ENCODE results near the gene XIST.

Gene XIST

GRCh38 chrX:73839152-73839551 lies 13.4 kb downstream of the XIST start:
- Histone ChIP-seq H3K4me1 (ENCODE audit: control insufficient read depth, insufficient read depth, low read length) (no peaks in the 10 kb centered on the region), H3K27ac (ENCODE audit: low read depth, low read length) (no peak overlapping the region), H3K4me3 (ENCODE audit: low read depth, low read length) (no peak overlapping the region), H3K27me3 (ENCODE audit: control insufficient read depth, insufficient read depth, low read length) (no peaks in the 10 kb centered on the region), H3K9ac (ENCODE audit: low read depth, low read length) (no peak overlapping the region), H3K9me3 (ENCODE audit: control insufficient read depth, insufficient read depth, low read length) (no peaks in the 10 kb centered on the region), H3K36me3 (ENCODE audit: control insufficient read depth, insufficient read depth, low read length) (no peaks in the 10 kb centered on the region)

DNA sequence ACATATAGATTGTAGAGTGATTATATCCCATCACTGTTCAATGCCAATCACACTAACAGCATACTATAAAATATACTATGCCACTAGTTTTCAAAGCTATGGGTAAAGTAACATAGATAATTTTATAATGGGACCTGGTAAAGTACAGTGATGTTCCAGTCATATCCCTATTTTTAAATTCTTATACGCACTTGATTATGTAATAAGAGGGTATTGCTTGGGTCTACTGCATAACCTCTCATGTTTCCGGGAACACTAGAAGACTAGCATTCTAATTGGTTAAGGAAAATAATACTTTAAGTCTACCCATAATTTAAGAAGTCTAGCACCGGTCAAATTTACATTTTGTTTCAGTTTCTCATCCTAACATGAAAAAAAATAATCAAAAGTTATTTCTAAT lies 14.4 kb downstream of the XIST start:
- Histone ChIP-seq H3K9ac (ENCODE audit: low read depth, low read length) (no peak overlapping the region), H3K27ac (ENCODE audit: low read depth, low read length) (no peak overlapping the region), H3K36me3 (ENCODE audit: control insufficient read depth, insufficient read depth, low read length) (no peaks in the 10 kb centered on the region), H3K4me1 (ENCODE audit: control insufficient read depth, insufficient read depth, low read length) (no peaks in the 10 kb centered on the region), H3K4me3 (ENCODE audit: low read depth, low read length) (no peak overlapping the region), H3K9me3 (ENCODE audit: control insufficient read depth, insufficient read depth, low read length) (no peaks in the 10 kb centered on the region), H3K27me3 (ENCODE audit: control insufficient read depth, insufficient read depth, low read length) (no peaks in the 10 kb centered on the region)

GRCh38 chrX:73836956-73837477 lies 15.5 kb downstream of the XIST start:
- H3K36me3 ChIP-seq (ENCODE audit: control insufficient read depth, insufficient read depth, low read length) = no peaks in the 10 kb centered on the region
- no peak overlapping the region for H3K27ac ChIP-seq (ENCODE audit: low read depth, low read length)
- no peaks in the 10 kb centered on the region for H3K4me1 ChIP-seq (ENCODE audit: control insufficient read depth, insufficient read depth, low read length)
- no peak overlapping the region for H3K9ac ChIP-seq (ENCODE audit: low read depth, low read length)
- no peaks in the 10 kb centered on the region for H3K9me3 ChIP-seq (ENCODE audit: control insufficient read depth, insufficient read depth, low read length)
- H3K4me3 ChIP-seq (ENCODE audit: low read depth, low read length) = no peak overlapping the region
- H3K27me3 ChIP-seq (ENCODE audit: control insufficient read depth, insufficient read depth, low read length) = no peaks in the 10 kb centered on the region

DNA sequence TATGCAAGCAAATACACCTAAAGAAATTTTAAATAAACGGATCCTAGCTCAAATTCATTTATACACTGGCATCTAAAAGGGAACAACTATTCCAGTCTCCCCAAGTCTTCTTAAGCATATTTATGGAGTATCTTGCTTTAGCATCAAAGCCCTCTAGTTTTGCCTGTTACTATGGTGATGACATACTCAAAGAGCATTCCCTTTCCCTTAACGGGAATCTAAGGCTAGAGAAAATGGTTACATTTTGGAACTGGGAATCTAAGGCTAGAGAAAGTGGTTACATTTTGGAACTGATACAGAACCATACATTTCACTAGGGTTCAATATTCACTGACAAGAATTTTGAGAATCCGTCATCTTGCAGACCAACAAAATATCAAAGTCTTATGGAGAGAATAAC lies 18.3 kb downstream of the XIST start:
- no peak overlapping the region for H3K4me3 ChIP-seq (ENCODE audit: low read depth, low read length)
- no peaks in the 10 kb centered on the region for H3K27me3 ChIP-seq (ENCODE audit: control insufficient read depth, insufficient read depth, low read length)
- H3K36me3 ChIP-seq (ENCODE audit: control insufficient read depth, insufficient read depth, low read length) = no peaks in the 10 kb centered on the region
- H3K9me3 ChIP-seq (ENCODE audit: control insufficient read depth, insufficient read depth, low read length) = no peaks in the 10 kb centered on the region
- no peak overlapping the region for H3K9ac ChIP-seq (ENCODE audit: low read depth, low read length)
- H3K4me1 ChIP-seq (ENCODE audit: control insufficient read depth, insufficient read depth, low read length) = no peaks in the 10 kb centered on the region
- H3K27ac ChIP-seq (ENCODE audit: low read depth, low read length) = no peak overlapping the region

GRCh38 chrX:73832319-73832718 lies 20.2 kb downstream of the XIST start:
- no peak overlapping the region for H3K9ac ChIP-seq (ENCODE audit: low read depth, low read length)
- no peaks in the 10 kb centered on the region for H3K27me3 ChIP-seq (ENCODE audit: control insufficient read depth, insufficient read depth, low read length)
- no peaks in the 10 kb centered on the region for H3K36me3 ChIP-seq (ENCODE audit: control insufficient read depth, insufficient read depth, low read length)
- H3K4me1 ChIP-seq (ENCODE audit: control insufficient read depth, insufficient read depth, low read length) = no peaks in the 10 kb centered on the region
- H3K9me3 ChIP-seq (ENCODE audit: control insufficient read depth, insufficient read depth, low read length) = no peaks in the 10 kb centered on the region
- H3K4me3 ChIP-seq (ENCODE audit: low read depth, low read length) = no peak overlapping the region
- H3K27ac ChIP-seq (ENCODE audit: low read depth, low read length) = no peak overlapping the region

GRCh38 chrX:73831500-73831899 lies 21.0 kb downstream of the XIST start:
- Histone ChIP-seq H3K9me3 (ENCODE audit: control insufficient read depth, insufficient read depth, low read length) (no peaks in the 10 kb centered on the region), H3K27ac (ENCODE audit: low read depth, low read length) (no peak overlapping the region), H3K27me3 (ENCODE audit: control insufficient read depth, insufficient read depth, low read length) (no peaks in the 10 kb centered on the region), H3K9ac (ENCODE audit: low read depth, low read length) (no peak overlapping the region), H3K36me3 (ENCODE audit: control insufficient read depth, insufficient read depth, low read length) (no peaks in the 10 kb centered on the region), H3K4me3 (ENCODE audit: low read depth, low read length) (no peak overlapping the region), H3K4me1 (ENCODE audit: control insufficient read depth, insufficient read depth, low read length) (no peaks in the 10 kb centered on the region)

DNA sequence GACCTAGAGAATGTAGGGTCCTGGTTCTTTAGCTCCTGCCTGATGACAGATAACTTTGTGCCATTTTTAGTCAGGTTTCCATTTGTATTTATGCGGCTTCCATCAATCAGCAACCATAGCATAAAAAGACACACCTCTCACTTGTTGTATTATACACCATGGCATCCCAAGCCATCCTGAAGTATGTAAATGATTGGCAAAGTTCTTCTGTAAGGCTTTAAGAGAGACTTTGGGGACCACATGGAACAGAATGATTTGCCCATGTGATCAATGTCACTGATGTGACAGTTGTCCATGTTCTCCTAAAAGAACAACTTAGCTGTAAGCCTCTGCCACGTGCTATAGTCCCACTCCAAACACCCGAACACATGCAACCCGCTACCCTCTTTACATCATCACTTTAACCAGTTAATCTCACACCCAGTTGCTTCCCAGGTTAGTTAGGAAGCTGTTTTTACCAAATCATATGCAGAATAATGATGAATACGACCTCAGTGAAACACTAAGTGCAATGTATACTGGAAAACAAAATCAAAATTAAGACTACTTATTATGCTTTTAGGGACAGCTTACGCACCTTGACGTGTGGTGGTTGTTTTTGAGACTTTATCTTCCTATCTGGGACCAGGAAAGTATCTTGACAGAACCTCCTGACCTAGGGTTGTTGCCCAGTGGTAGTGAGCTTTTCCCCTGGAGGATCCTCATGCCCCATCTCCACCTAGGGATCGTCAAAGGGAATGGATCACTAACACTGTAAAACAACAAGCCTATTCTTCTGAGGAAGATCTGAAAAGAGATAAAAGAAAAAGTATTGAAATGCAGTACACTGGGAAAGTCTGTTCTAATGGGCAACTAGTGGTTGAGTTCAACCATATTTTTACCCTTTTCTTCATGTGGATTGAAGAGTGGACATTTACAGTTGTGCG lies 21.8 kb downstream of the XIST start:
- H3K36me3 ChIP-seq (ENCODE audit: control insufficient read depth, insufficient read depth, low read length) = no peaks in the 10 kb centered on the region

GRCh38 chrX:73829890-73830466 lies 22.5 kb downstream of the XIST start:
- H3K9ac ChIP-seq (ENCODE audit: low read depth, low read length) = no peak overlapping the region
- H3K4me1 ChIP-seq (ENCODE audit: control insufficient read depth, insufficient read depth, low read length) = no peaks in the 10 kb centered on the region
- H3K4me3 ChIP-seq (ENCODE audit: low read depth, low read length) = no peak overlapping the region
- H3K36me3 ChIP-seq (ENCODE audit: control insufficient read depth, insufficient read depth, low read length) = no peaks in the 10 kb centered on the region
- no peaks in the 10 kb centered on the region for H3K9me3 ChIP-seq (ENCODE audit: control insufficient read depth, insufficient read depth, low read length)
- no peak overlapping the region for H3K27ac ChIP-seq (ENCODE audit: low read depth, low read length)
- no peaks in the 10 kb centered on the region for H3K27me3 ChIP-seq (ENCODE audit: control insufficient read depth, insufficient read depth, low read length)

More for the DNA sequence above, 21.8 kb downstream of the XIST start:
- Histone ChIP-seq H3K9me3 (ENCODE audit: control insufficient read depth, insufficient read depth, low read length) (no peaks in the 10 kb centered on the region), H3K27me3 (ENCODE audit: control insufficient read depth, insufficient read depth, low read length) (no peaks in the 10 kb centered on the region), H3K27ac (ENCODE audit: low read depth, low read length) (no peak overlapping the region), H3K4me3 (ENCODE audit: low read depth, low read length) (no peak overlapping the region), H3K9ac (ENCODE audit: low read depth, low read length) (no peak overlapping the region), H3K4me1 (ENCODE audit: control insufficient read depth, insufficient read depth, low read length) (no peaks in the 10 kb centered on the region)

DNA sequence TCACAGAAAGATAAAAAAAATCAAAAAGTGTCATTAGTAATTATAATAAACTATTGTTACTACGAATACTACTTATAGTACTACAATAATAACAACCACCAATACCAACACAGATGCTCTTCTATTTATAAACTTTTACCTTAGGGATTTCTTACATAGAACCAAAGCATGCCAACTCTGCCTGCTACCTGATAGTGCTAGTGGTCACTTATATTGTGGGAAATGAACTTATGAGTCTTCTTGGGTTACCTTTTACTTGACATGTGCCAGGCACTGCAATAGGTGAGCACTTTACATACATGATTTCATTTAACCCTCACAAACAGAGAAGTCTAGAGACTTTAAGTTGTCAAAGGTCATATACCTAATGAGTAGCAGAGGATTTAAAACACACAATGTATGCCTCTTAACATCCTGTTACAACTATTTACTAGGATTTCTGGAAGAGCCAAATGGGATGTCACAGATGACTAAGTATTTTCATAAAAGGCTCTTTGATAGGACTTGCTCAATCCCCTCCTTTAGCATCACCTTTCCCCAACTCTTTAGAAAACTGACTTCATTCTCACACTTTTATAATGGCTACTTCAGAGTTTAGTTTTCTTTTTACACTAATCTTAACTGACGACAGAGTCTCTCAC lies 24.3 kb downstream of the XIST start:
- H3K4me3 ChIP-seq (ENCODE audit: low read depth, low read length) = no peak overlapping the region
- H3K9me3 ChIP-seq (ENCODE audit: control insufficient read depth, insufficient read depth, low read length) = no peaks in the 10 kb centered on the region
- no peak overlapping the region for H3K9ac ChIP-seq (ENCODE audit: low read depth, low read length)

DNA sequence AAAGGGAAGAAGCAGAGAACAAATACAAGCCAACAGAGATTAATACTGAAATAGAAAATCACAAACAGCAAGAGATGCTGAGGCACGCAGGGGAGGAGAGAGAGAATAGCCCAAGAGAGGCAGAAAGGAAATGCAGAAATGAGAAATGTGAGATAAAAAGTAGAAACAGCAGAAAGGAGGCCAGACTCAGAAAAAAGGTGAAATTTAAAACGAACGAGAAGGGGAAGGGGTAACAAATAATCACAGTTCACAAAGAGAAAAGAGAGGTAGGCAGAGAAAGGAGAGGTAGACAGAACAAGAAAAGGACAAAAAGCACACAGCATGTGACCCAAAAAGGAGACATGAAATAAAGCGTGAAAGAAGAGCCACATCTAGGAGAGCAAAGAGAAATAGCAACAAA lies 25.1 kb downstream of the XIST start:
- Histone ChIP-seq H3K9me3 (ENCODE audit: control insufficient read depth, insufficient read depth, low read length) (no peaks in the 10 kb centered on the region), H3K4me1 (ENCODE audit: control insufficient read depth, insufficient read depth, low read length) (no peaks in the 10 kb centered on the region), H3K27ac (ENCODE audit: low read depth, low read length) (no peak overlapping the region), H3K27me3 (ENCODE audit: control insufficient read depth, insufficient read depth, low read length) (no peaks in the 10 kb centered on the region), H3K9ac (ENCODE audit: low read depth, low read length) (no peak overlapping the region), H3K36me3 (ENCODE audit: control insufficient read depth, insufficient read depth, low read length) (no peaks in the 10 kb centered on the region), H3K4me3 (ENCODE audit: low read depth, low read length) (no peak overlapping the region)

More for the DNA sequence above, 24.3 kb downstream of the XIST start:
- H3K36me3 ChIP-seq (ENCODE audit: control insufficient read depth, insufficient read depth, low read length) = no peaks in the 10 kb centered on the region
- H3K4me1 ChIP-seq (ENCODE audit: control insufficient read depth, insufficient read depth, low read length) = no peaks in the 10 kb centered on the region
- no peak overlapping the region for H3K27ac ChIP-seq (ENCODE audit: low read depth, low read length)
- H3K27me3 ChIP-seq (ENCODE audit: control insufficient read depth, insufficient read depth, low read length) = no peaks in the 10 kb centered on the region

- no peaks in the 10 kb centered on the region for H3K27me3 ChIP-seq (ENCODE audit: control insufficient read depth, insufficient read depth, low read length)
- H3K27ac ChIP-seq (ENCODE audit: low read depth, low read length) = no peak overlapping the region
- H3K4me3 ChIP-seq (ENCODE audit: low read depth, low read length) = no peak overlapping the region
- H3K4me1 ChIP-seq (ENCODE audit: control insufficient read depth, insufficient read depth, low read length) = no peaks in the 10 kb centered on the region
- no peaks in the 10 kb centered on the region for H3K9me3 ChIP-seq (ENCODE audit: control insufficient read depth, insufficient read depth, low read length)
- no peak overlapping the region for H3K9ac ChIP-seq (ENCODE audit: low read depth, low read length)
- H3K36me3 ChIP-seq (ENCODE audit: control insufficient read depth, insufficient read depth, low read length) = no peaks in the 10 kb centered on the region
These were observed 25.5 kb downstream of the XIST start for GRCh38 chrX:73826996-73827395.

All from HUES48 (cell line).